A549 (cell line): Measurements from ENCODE around the gene F13B. TPM values are rescaled to one million over a fixed set of nuclear protein-coding genes. Genes with fewer than 3 reads are reported as not detected.
A peak's percentile ranks its signal among the peaks of the same experiment; 100 is the strongest.

Experiments used
- ATAC-seq, 2 experiments: fragments of 200-7000 bp in 1 of 2; fragments of >200 bp in 1 of 2; cut with Nextera tagmentation in 1 of 2; cut with Tn5 transposase in 1 of 2; 3 replicates each; pipeline versions ENCODE4 v1.8.0 to v1.9.1; 2018 to 2020; ENCODE audit warnings: mild to moderate bottlenecking in 1 of 2, moderate library complexity in 1 of 2
- CTCF ChIA-PET: fragments of 300-600 bp; sonication (Branson Sonifier 250); formaldehyde crosslinking; extraction: SDS; loops from one replicate; lab custom pipeline; 2021; ENCODE audit warnings: antibody characterized with exemption, inconsistent platforms; lab: Yijun Ruan, JAX
- POLR2A ChIA-PET: fragments of 350-600 bp; formaldehyde crosslinking; extraction: SDS; loops from one replicate; lab custom pipeline; 2021; ENCODE audit warnings: antibody characterized with exemption, inconsistent platforms; lab: Yijun Ruan, JAX
- DNase-seq, 2 experiments: peaks; one replicate each; pipeline versions ENCODE4 v3.0.0 to v3.0.0-alpha.2; 2011 to 2016; ENCODE audit warnings: low read depth in 1 of 2, low spot score in 1 of 2
- FAIRE-seq: peaks from 2 replicates; lab custom pipeline; 2011; peaks lifted over from hg19 to GRCh38; lab: Jason Lieb, UNC
- H3K27ac ChIP-seq, 2 experiments: fragments of >200 bp; sonication (Bioruptor Twin); formaldehyde crosslinking; 3 replicates each; pipeline ENCODE4 v1.5.1; 2016 to 2017
- H3K4me1 ChIP-seq: fragments of >200 bp; sonication (Bioruptor Twin); formaldehyde crosslinking; 3 replicates; pipeline ENCODE4 v1.6.1; 2016
- H3K4me2 ChIP-seq: fragments of >200 bp; sonication (Bioruptor Twin); formaldehyde crosslinking; 3 replicates; pipeline ENCODE4 v1.6.1; 2016
- H3K4me3 ChIP-seq: fragments of >200 bp; sonication (Bioruptor Twin); formaldehyde crosslinking; 3 replicates; pipeline ENCODE4 v1.5.1; 2016
- H3K9me3 ChIP-seq: fragments of >200 bp; sonication (Bioruptor Twin); formaldehyde crosslinking; 3 replicates; pipeline ENCODE4 v1.6.1; 2016
- ATOH8 ChIP-seq: fragments of 250-450 bp; sonication (Bioruptor Pico); IDR thresholded peaks from 2 replicates; pipeline ENCODE4 v1.5.0; 2020; ENCODE audit warnings: low read depth, mild to moderate bottlenecking, moderate library complexity
- BHLHE40 ChIP-seq: IDR thresholded peaks from 2 replicates; pipeline ENCODE4 v1.6.1; 2012; ENCODE audit warnings: low read depth, low read length, inconsistent platforms
- CBX2 ChIP-seq: fragments of 200-600 bp; sonication (generic); IDR thresholded peaks from 2 replicates; pipeline ENCODE4 v1.6.1; 2016; ENCODE audit warnings: low read depth, mild to moderate bottlenecking, borderline replicate concordance
- CBX8 ChIP-seq: fragments of 200-600 bp; sonication (generic); IDR thresholded peaks from 2 replicates; pipeline ENCODE4 v1.6.1; 2016
- CHD2 ChIP-seq: fragments of 150-350 bp; IDR thresholded peaks from 2 replicates; pipeline ENCODE4 v1.6.1; 2014; ENCODE audit warnings: low read length; ENCODE audit not compliant: partially characterized antibody
- CHD4 ChIP-seq: fragments of 200-600 bp; sonication (generic); IDR thresholded peaks from 2 replicates; pipeline ENCODE4 v1.6.1; 2016; ENCODE audit warnings: antibody characterized with exemption, mild to moderate bottlenecking, borderline replicate concordance
- E2F6 ChIP-seq: IDR thresholded peaks from 2 replicates; pipeline ENCODE4 v1.6.1; 2012; ENCODE audit warnings: low read depth, borderline replicate concordance
- EHF ChIP-seq: fragments of 250-450 bp; sonication (Bioruptor Pico); IDR thresholded peaks from 2 replicates; pipeline ENCODE4 v1.5.0; 2020; ENCODE audit warnings: mild to moderate bottlenecking
- FOSB ChIP-seq: fragments of 250-450 bp; sonication (Bioruptor Pico); IDR thresholded peaks from 2 replicates; pipeline ENCODE4 v1.5.0; 2020; ENCODE audit warnings: mild to moderate bottlenecking, moderate library complexity
- FOXS1 ChIP-seq: fragments of 250-450 bp; sonication (Bioruptor Pico); IDR thresholded peaks from 2 replicates; pipeline ENCODE4 v1.5.0; 2020; ENCODE audit warnings: mild to moderate bottlenecking, moderate library complexity
- GATA3 ChIP-seq: IDR thresholded peaks from 2 replicates; pipeline ENCODE4 v1.6.1; 2012; ENCODE audit warnings: borderline replicate concordance
- HDAC2 ChIP-seq: fragments of 200-600 bp; sonication (generic); IDR thresholded peaks from 2 replicates; pipeline ENCODE4 v1.6.1; 2016
- HEYL ChIP-seq: fragments of 250-450 bp; sonication (Bioruptor Pico); IDR thresholded peaks from 2 replicates; pipeline ENCODE4 v1.8.0; 2021; ENCODE audit warnings: mild to moderate bottlenecking, moderate library complexity
- HOXB13 ChIP-seq: fragments of 250-450 bp; sonication (Bioruptor Pico); IDR thresholded peaks from 2 replicates; pipeline ENCODE4 v1.5.0; 2020; ENCODE audit warnings: low read depth, mild to moderate bottlenecking, moderate library complexity
- JUN ChIP-seq, 2 experiments: fragments of >200 bp; sonication (Bioruptor Twin); formaldehyde crosslinking; IDR thresholded peaks; 2 replicates in 1 of 2; 3 replicates in 1 of 2; pipeline ENCODE4 v1.6.1; 2016 to 2017
- JUNB ChIP-seq: fragments of >200 bp; sonication (Bioruptor Twin); formaldehyde crosslinking; IDR thresholded peaks from 2 replicates; pipeline ENCODE4 v1.6.1; 2016
- KDM1A ChIP-seq: fragments of 200-600 bp; sonication (generic); IDR thresholded peaks from 2 replicates; pipeline ENCODE4 v1.6.1; 2016; ENCODE audit warnings: low read depth, mild to moderate bottlenecking
- KDM5A ChIP-seq: fragments of 200-600 bp; sonication (generic); IDR thresholded peaks from 2 replicates; pipeline ENCODE4 v1.6.1; 2016; ENCODE audit warnings: antibody characterized with exemption, mild to moderate bottlenecking
- MAX ChIP-seq: IDR thresholded peaks from 2 replicates; pipeline ENCODE4 v1.6.1; 2012
- NPAS2 ChIP-seq: fragments of 250-450 bp; sonication (Bioruptor Pico); IDR thresholded peaks from 2 replicates; pipeline ENCODE4 v1.8.0; 2022; ENCODE audit warnings: mild to moderate bottlenecking, moderate library complexity, borderline replicate concordance
- REST ChIP-seq: fragments of 200-600 bp; sonication (generic); IDR thresholded peaks from 2 replicates; pipeline ENCODE4 v1.6.1; 2016; ENCODE audit warnings: antibody characterized with exemption, mild to moderate bottlenecking, moderate library complexity
- RNF2 ChIP-seq: fragments of 200-600 bp; sonication (generic); IDR thresholded peaks from 2 replicates; pipeline ENCODE4 v1.6.1; 2016; ENCODE audit warnings: low read depth, mild to moderate bottlenecking, antibody characterized with exemption, moderate library complexity, borderline replicate concordance
- SREBF2 ChIP-seq: fragments of 450-650 bp; IDR thresholded peaks from 2 replicates; pipeline ENCODE4 v1.6.1; 2014; ENCODE audit warnings: mild to moderate bottlenecking, moderate library complexity
- TP53 ChIP-seq: fragments of 250-450 bp; sonication (Bioruptor Pico); IDR thresholded peaks from 2 replicates; pipeline ENCODE4 v1.5.0; 2021; ENCODE audit warnings: mild to moderate bottlenecking, moderate library complexity
- ZC3H11A ChIP-seq: fragments of 450-650 bp; IDR thresholded peaks from 2 replicates; pipeline ENCODE4 v1.6.1; 2014; ENCODE audit warnings: antibody characterized with exemption, mild to moderate bottlenecking
- ZNF302 ChIP-seq: fragments of 250-450 bp; sonication (Bioruptor Pico); IDR thresholded peaks from 2 replicates; pipeline ENCODE4 v1.9.0; 2021; ENCODE audit warnings: inconsistent platforms, mild to moderate bottlenecking, moderate library complexity
- WGBS: methylation state at CpG from one replicate; pipeline ENCODE4 v1.1.6; 2017; ENCODE audit errors: missing lambda C conversion rate; 5-methylcytosine and 5-hydroxymethylcytosine counted together
- polyA plus RNA-seq, 4 experiments: library from polyadenylated mRNA; depleted of rRNA in 3 of 4; stranded (reverse); fragments of >200 nt; fragmentation: RNase III in 1 of 4; extraction: RNeasy Plus Mini Kit Qiagen cat#74134 plus additional on column Dnase treatment in 1 of 4; gene quantifications; 2 replicates in 3 of 4; 3 replicates in 1 of 4; pipeline ENCODE4 v1.2.3, GENCODE V29; 2011 to 2017

Gene F13B
- polyA plus RNA-seq, 2 of the 4 experiments (the other 2 are of a cell fraction) = 0.19 to 0.75 TPM

- H3K4me3 ChIP-seq = no peak overlapping the region
Measured at GRCh38 chr1:197073978-197074377, 6.9 kb upstream of the F13B start.

GRCh38 chr1:197067457-197067818 is 378 bp upstream of the F13B start:
- H3K9me3 ChIP-seq = no peaks in the 10 kb centered on the region; the same call in 2 of the 3 replicates
- no peak overlapping the region for H3K27ac ChIP-seq
- FAIRE-seq (no peak), ATAC-seq (no peak), DNase-seq (no peak)
- peaks cover 15% of the 10 kb centered on the region; the same call in 2 of the 3 replicates for H3K4me1 ChIP-seq
- H3K4me3 ChIP-seq = no peak overlapping the region
- POLR2A ChIA-PET = no interaction called here
- peak overlapping the region; percentile 49 for H3K4me2 ChIP-seq
- no peak for TF ChIP-seq KDM5A
- no peak for TF ChIP-seq EHF (CRISPR knock-in tag)
- no peak for TF ChIP-seq REST
- TF ChIP-seq JUN (IDR thresholded peaks at IDR 0.05) = no peak
- TF ChIP-seq ZC3H11A = no peak
- TF ChIP-seq NPAS2 (CRISPR knock-in tag) = no peak
- no peak for TF ChIP-seq FOXS1
- TF ChIP-seq GATA3 = no peak
- TF ChIP-seq FOSB (CRISPR knock-in tag) = no peak
- no peak for TF ChIP-seq TP53
- TF ChIP-seq HOXB13 (CRISPR knock-in tag) = no peak
- TF ChIP-seq HEYL (CRISPR knock-in tag) = no peak
- no peak for TF ChIP-seq KDM1A
- TF ChIP-seq CBX2 = no peak
- no peak for TF ChIP-seq SREBF2
- TF ChIP-seq ATOH8 = no peak
- CTCF ChIA-PET = interaction anchor here (1.2 kb wide), 1 partner anchor 12 kb away, joined by 3 read pairs; no protein-coding TSS in a partner anchor

More at GRCh38 chr1:197073978-197074377, 6.9 kb upstream of the F13B start:
- ChIA-PET POLR2A (no interaction called here), CTCF (no interaction called here)
- no peaks in the 10 kb centered on the region for H3K4me1 ChIP-seq
- DNase-seq (no peak), FAIRE-seq (no peak), ATAC-seq (no peak)
- no peak overlapping the region for H3K27ac ChIP-seq
- H3K9me3 ChIP-seq = no peaks in the 10 kb centered on the region
- 61% methylated on average over 1 of the region's 1 CpG for WGBS
- H3K4me2 ChIP-seq = no peak overlapping the region
- TF ChIP-seq CBX8 (no peak), RNF2 (no peak), JUN (IDR thresholded peaks at IDR 0.05) (no peak), HDAC2 (no peak)

GRCh38 chr1:197066277-197066676 is 783 bp downstream of the F13B start:
- ATAC-seq (no peak), FAIRE-seq (no peak), DNase-seq (no peak)
- Histone ChIP-seq H3K4me1 (peaks cover 15% of the 10 kb centered on the region; the same call in 2 of the 3 replicates), H3K27ac (no peak overlapping the region; a peak in 1 of 6 replicates), H3K4me2 (no peak overlapping the region; the same call in 2 of the 3 replicates), H3K4me3 (no peak overlapping the region), H3K9me3 (no peaks in the 10 kb centered on the region; the same call in 2 of the 3 replicates)
- CTCF ChIA-PET = no interaction called here
- no peak for TF ChIP-seq ZNF302
- no peak for TF ChIP-seq JUNB
- TF ChIP-seq NPAS2 (CRISPR knock-in tag) = no peak
- no peak for TF ChIP-seq CHD4
- no peak for TF ChIP-seq E2F6
- no peak for TF ChIP-seq BHLHE40
- no peak for TF ChIP-seq MAX
- TF ChIP-seq CHD2 = no peak
- POLR2A ChIA-PET = no interaction called here
- 86% methylated on average over 1 of the region's 1 CpG for WGBS
